Thyroid gland (tissue), 4 donors: ENCODE data around the gene ABHD2.

Experiments
- POLR2A ChIP-seq, 2 donors: fragments of 450-650 bp; IDR thresholded peaks; one replicate each; pipeline ENCODE4 v1.6.1; 2017; ENCODE audit warnings: antibody characterized with exemption in 2 of 2, mild to moderate bottlenecking in 2 of 2, moderate library complexity in 1 of 2
- TF ChIP-seq, protein P1 (sequence below), 6 experiments: fragments of 200-600 bp in 3 of 6; fragments of 450-650 bp in 3 of 6; sonication (generic) in 3 of 6; IDR thresholded peaks; one replicate each; pipeline ENCODE4 v1.5.1; 2016 to 2019; ENCODE audit warnings: antibody characterized with exemption in 6 of 6, mild to moderate bottlenecking in 2 of 6, inconsistent platforms in 1 of 6, moderate library complexity in 1 of 6

- no peak for TF ChIP-seq POLR2A (IDR thresholded peaks at IDR 0.05)
- TF ChIP-seq, protein P1, sequence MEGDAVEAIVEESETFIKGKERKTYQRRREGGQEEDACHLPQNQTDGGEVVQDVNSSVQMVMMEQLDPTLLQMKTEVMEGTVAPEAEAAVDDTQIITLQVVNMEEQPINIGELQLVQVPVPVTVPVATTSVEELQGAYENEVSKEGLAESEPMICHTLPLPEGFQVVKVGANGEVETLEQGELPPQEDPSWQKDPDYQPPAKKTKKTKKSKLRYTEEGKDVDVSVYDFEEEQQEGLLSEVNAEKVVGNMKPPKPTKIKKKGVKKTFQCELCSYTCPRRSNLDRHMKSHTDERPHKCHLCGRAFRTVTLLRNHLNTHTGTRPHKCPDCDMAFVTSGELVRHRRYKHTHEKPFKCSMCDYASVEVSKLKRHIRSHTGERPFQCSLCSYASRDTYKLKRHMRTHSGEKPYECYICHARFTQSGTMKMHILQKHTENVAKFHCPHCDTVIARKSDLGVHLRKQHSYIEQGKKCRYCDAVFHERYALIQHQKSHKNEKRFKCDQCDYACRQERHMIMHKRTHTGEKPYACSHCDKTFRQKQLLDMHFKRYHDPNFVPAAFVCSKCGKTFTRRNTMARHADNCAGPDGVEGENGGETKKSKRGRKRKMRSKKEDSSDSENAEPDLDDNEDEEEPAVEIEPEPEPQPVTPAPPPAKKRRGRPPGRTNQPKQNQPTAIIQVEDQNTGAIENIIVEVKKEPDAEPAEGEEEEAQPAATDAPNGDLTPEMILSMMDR (IDR thresholded peaks at IDR 0.05), result no peak
Observed at GRCh38 chr15:89208256-89208655, 120.0 kb downstream of the ABHD2 start.
